Pancreas (tissue), 10 donors: ENCODE data around the gene FOXE3. TPM values are rescaled to one million over a fixed set of nuclear protein-coding genes. Genes with fewer than 3 reads are reported as not detected.

Source experiments
- ATAC-seq, 4 donors: fragments of 200-7000 bp; cut with Tn5 transposase; one replicate each; pipeline versions ENCODE4 v1.8.0 to v1.9.1; 2020; ENCODE audit warnings: mild to moderate bottlenecking in 4 of 4, moderate library complexity in 4 of 4
- DNase-seq, 6 donors: peaks; one replicate each; pipeline ENCODE4 v3.0.0-alpha.2; 2020
- FAIRE-seq: peaks from 2 replicates; lab custom pipeline; 2012; peaks lifted over from hg19 to GRCh38; lab: Jason Lieb, UNC
- H3K27ac ChIP-seq, 4 donors: fragments of 200-600 bp; sonication (generic); 1 replicate in 3 of 4; 2 replicates in 1 of 4; pipeline versions ENCODE4 v1.5.0 to v1.8.0; 2020
- H3K27me3 ChIP-seq, 4 donors: fragments of 200-600 bp; one replicate each; pipeline ENCODE4 v1.8.0; 2021
- H3K36me3 ChIP-seq, 3 donors: fragments of 200-600 bp; sonication (generic) in 1 of 3; one replicate each; pipeline versions ENCODE4 v1.5.0 to v1.8.0; 2020 to 2021
- H3K4me1 ChIP-seq, 3 donors: fragments of 200-600 bp; one replicate each; pipeline ENCODE4 v1.8.0; 2021
- H3K4me3 ChIP-seq, 4 donors: fragments of 200-600 bp; sonication (generic) in 2 of 4; one replicate each; pipeline versions ENCODE4 v1.5.0 to v1.8.0; 2020 to 2021
- H3K9me3 ChIP-seq, 4 donors: fragments of 200-600 bp; one replicate each; pipeline ENCODE4 v1.8.0; 2021
- WGBS, 2 donors: extraction: QIAGEN DNeasy Blood & Tissue Kit; methylation state at CpG; one replicate each; pipeline ENCODE4 v1.1.7; 2013; 5-methylcytosine and 5-hydroxymethylcytosine counted together
- intact Hi-C, 3 donors: fragments of 100-400 bp; cut with DNase I; formaldehyde crosslinking; loops; one replicate each; pipeline versions ENCODE4 v1.11.1 to v1.14.2; 2022
- polyA plus RNA-seq, 2 donors: library from polyadenylated mRNA; stranded (reverse); fragments of 200-250 nt; gene quantifications; one replicate each; pipeline ENCODE4 v1.2.3, GENCODE V29; 2013
- total RNA-seq, 6 donors: library from RNA; stranded (reverse); fragmentation: NEBNext Ultra II Directional in 4 of 6; extraction: Animal tissue kit (Norgen Biotek cat#: 25700) in 4 of 6; gene quantifications; one replicate each; pipeline versions ENCODE4 v1.2.1 to v1.2.4, GENCODE V29; 2021 to 2023
- TF ChIP-seq, protein P1 (sequence below), 4 donors: fragments of 200-600 bp; sonication (generic) in 3 of 4; IDR thresholded peaks; one replicate each; pipeline versions ENCODE4 v1.5.0 to v1.8.0; 2021; ENCODE audit warnings: antibody characterized with exemption in 4 of 4
- donor health status: healthy with polysubstance abuse.
- donor health status: DM: no; HTN: no; CAD: no; lungs with moderate emphysema.
- donor health status: DM: no; HTN: no; CAD: no.
- donor health status: control.
- donor health status: control.
- donor health status: Bipolar disorder and iron deficiency.
- donor health status: DM: yes; HTN: yes; CAD: no.
- donor health status: DM: no; HTN: no; CAD: no.
- donor health status: DM: no; HTN: no; CAD: no.
- donor health status: DM: yes; HTN: yes; CAD: no.

FOXE3 gene
- total and polyA plus RNA-seq, 8 donors = not detected

DNA sequence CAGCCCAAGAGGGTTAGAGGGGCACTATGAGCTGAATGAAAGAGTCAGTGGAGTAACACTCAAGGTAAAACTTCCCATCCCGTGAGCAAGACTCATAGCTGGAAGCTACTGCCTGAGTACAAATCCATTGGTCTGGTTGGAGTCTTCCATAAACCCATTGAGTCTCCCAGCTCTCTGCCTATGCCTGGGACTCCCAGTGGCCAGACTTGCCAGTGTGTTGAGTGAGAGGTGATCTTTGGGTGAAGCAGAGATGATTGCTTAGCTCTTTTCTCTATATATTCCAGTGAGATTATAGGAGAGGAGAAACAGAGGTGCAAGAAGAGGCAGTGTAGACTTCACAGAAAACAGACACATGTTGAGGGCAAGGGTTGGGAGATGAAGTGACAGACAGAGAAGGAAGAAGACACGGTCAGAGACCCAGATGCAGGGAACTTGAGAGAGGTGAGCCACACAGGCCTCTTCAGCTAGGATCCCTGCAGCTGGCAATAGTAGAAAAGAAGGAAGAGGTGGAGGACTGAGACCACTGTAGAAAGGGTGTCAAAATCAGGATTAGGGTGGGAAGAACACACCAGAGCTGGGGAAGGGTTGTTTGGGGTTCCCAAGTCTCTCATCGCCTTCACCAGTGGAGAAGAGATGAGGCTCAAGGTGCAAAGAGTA is 25.5 kb downstream of the FOXE3 start:
- H3K4me3 ChIP-seq = no peak overlapping the region
- H3K9me3 ChIP-seq = no peaks in the 10 kb centered on the region
- H3K36me3 ChIP-seq = no peaks in the 10 kb centered on the region
- no peak overlapping the region for H3K27ac ChIP-seq
- FAIRE-seq (no peak), ATAC-seq (no peak), DNase-seq (no peak)
- TF ChIP-seq, protein P1, sequence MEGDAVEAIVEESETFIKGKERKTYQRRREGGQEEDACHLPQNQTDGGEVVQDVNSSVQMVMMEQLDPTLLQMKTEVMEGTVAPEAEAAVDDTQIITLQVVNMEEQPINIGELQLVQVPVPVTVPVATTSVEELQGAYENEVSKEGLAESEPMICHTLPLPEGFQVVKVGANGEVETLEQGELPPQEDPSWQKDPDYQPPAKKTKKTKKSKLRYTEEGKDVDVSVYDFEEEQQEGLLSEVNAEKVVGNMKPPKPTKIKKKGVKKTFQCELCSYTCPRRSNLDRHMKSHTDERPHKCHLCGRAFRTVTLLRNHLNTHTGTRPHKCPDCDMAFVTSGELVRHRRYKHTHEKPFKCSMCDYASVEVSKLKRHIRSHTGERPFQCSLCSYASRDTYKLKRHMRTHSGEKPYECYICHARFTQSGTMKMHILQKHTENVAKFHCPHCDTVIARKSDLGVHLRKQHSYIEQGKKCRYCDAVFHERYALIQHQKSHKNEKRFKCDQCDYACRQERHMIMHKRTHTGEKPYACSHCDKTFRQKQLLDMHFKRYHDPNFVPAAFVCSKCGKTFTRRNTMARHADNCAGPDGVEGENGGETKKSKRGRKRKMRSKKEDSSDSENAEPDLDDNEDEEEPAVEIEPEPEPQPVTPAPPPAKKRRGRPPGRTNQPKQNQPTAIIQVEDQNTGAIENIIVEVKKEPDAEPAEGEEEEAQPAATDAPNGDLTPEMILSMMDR (IDR thresholded peaks at IDR 0.05) = no peak
- H3K4me1 ChIP-seq = no peaks in the 10 kb centered on the region
- H3K27me3 ChIP-seq = peaks cover 0 to 43% (median 18%) of the 10 kb centered on the region in 4 donors
- intact Hi-C loops = no loop called here
- WGBS, 2 donors = 91 to 92% methylated on average over 3 of the region's 3 CpGs

DNA sequence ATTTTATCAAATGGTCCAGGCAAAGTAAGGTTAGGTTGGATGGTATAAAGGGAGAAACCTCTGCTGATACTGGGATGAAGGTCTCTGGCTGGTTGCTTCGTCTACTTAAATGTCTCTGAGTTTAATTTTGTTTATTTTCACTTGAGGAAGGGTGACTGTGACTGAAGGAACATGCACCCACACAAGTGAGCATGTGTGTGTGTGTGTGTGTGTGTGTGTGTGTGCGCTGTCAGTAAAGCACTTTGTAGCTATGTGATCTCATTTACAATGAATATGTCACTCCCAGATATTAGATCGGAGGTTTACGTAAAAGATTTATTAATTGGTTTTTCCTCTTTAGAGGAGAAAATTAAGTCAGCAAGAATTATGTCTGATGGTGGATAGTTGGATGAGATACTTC is 26.1 kb downstream of the FOXE3 start:
- DNase-seq (no peak), FAIRE-seq (no peak), ATAC-seq (no peak)
- TF ChIP-seq, protein P1 (IDR thresholded peaks at IDR 0.05) = no peak
- WGBS, 2 donors = 85 to 89% methylated on average over 4 of the region's 4 CpGs
- no peaks in the 10 kb centered on the region for H3K4me1 ChIP-seq
- no peak overlapping the region for H3K4me3 ChIP-seq
- peaks cover 0 to 49% (median 18%) of the 10 kb centered on the region in 4 donors for H3K27me3 ChIP-seq
- no peaks in the 10 kb centered on the region for H3K36me3 ChIP-seq
- intact Hi-C loops = no loop called here
- no peak overlapping the region for H3K27ac ChIP-seq
- H3K9me3 ChIP-seq = no peaks in the 10 kb centered on the region

DNA sequence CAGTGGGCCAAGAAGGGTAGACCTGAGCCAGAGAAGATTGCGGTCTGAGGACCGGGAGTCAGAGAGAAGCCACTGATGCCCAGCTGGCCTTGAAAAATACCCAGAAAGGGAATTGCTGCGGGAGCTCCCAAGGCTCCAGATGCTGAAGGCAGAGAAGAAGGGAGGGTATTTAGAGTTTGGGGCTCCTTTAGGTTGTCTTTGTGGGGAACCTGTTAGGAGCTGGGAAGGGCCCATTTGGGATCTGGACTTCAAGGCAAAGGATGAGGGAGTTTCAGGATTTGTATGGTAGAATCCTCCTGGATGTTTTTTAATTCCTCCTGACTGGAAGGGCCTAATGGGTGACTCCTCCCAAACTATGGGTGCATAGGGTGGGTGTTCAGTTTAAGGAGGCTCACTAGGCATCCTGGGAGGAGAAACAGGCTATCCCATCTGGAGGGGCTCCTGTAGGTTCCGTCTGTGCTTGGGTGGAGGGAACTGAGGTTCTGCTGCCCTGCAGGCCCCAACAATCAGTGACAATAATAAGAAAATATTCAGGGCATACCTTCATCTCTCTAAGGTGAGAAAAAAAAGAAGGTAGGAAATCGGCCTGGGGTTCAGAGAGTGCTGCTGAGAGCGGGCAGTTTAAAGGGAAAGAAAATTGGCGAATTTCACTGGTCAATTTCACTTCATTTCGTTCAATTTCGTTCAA is 26.9 kb downstream of the FOXE3 start:
- no peak for ATAC-seq
- Histone ChIP-seq H3K27ac (no peak overlapping the region), H3K36me3 (no peaks in the 10 kb centered on the region), H3K9me3 (no peaks in the 10 kb centered on the region), H3K4me3 (no peak overlapping the region), H3K4me1 (no peaks in the 10 kb centered on the region), H3K27me3 (peaks cover 0 to 50% (median 18%) of the 10 kb centered on the region in 4 donors)
- intact Hi-C loops = no loop called here
- TF ChIP-seq, protein P1 (IDR thresholded peaks at IDR 0.05) = no peak
- no peak for DNase-seq
- WGBS, 2 donors = 55 to 56% methylated on average over 9 of the region's 9 CpGs
- no peak for FAIRE-seq

DNA sequence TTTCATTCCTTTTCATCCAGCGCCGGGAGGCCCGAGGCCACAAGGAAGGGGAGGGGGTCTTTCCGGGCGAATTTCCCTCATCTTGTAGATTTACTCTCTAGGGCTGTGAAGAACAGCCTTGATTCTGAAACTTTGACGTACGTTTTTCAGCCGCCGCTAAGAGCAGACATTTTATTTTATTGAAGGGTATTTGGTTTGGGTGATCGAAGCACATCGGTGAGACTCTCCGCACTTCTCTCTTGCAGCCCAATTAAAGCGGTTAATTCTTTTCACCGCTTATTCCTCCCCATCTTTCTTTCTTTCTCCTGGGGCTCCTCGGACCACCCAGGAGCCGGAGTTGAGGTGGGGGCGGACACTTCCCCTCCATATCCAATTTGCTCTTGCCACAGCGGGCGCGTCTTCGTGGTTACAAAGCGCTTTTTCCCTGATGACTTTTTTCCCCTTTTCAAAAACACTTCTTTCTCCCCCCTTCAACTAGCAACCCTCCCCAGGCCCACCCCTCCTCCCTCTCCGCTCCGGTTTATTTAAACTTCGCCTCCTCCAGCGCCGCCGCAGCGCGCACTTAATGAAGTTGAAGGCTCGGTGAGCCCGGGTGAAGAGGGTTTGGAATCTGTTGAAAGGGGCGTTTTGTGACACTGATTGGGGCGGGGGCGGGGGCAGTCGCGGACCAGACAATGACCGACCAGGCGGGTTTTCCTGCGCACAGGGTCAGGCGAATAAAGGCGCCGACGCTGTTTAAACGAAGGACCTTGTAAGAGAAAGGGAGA is 27.6 kb downstream of the FOXE3 start:
- no peaks in the 10 kb centered on the region for H3K9me3 ChIP-seq
- H3K36me3 ChIP-seq = no peaks in the 10 kb centered on the region
- peaks cover 0 to 50% (median 18%) of the 10 kb centered on the region in 4 donors for H3K27me3 ChIP-seq
- H3K4me1 ChIP-seq = no peaks in the 10 kb centered on the region
- intact Hi-C loops = no loop called here
- ATAC-seq (no peak), FAIRE-seq (no peak), DNase-seq (no peak)
- H3K4me3 ChIP-seq = no peak overlapping the region
- TF ChIP-seq, protein P1 (IDR thresholded peaks at IDR 0.05) = no peak
- WGBS, 2 donors = 17 to 20% methylated on average over 45 of the region's 45 CpGs
- H3K27ac ChIP-seq = no peak overlapping the region
